Lung (tissue), 12 donors: ENCODE results near the gene HRG. TPM values are rescaled to one million over a fixed set of nuclear protein-coding genes. Genes with fewer than 3 reads are reported as not detected.

Experiments used
- ATAC-seq: fragments of 200-7000 bp; cut with Tn5 transposase; one replicate; pipeline ENCODE4 v1.9.1; 2020; ENCODE audit warnings: moderate number of reproducible peaks; ENCODE audit not compliant: insufficient read depth, low FRiP score
- DNase-seq, 3 donors: peaks; one replicate each; pipeline ENCODE4 v3.0.0-alpha.2; 2013 to 2017
- H3K27ac ChIP-seq, 2 donors: one replicate each; pipeline ENCODE4 v1.5.1; 2013; ENCODE audit warnings: mild to moderate bottlenecking in 2 of 2, moderate library complexity in 2 of 2, control low read depth in 1 of 2, inconsistent platforms in 1 of 2, low read depth in 1 of 2, low read length in 1 of 2
- H3K27me3 ChIP-seq, 3 donors: one replicate each; pipeline ENCODE4 v1.5.1; 2013; ENCODE audit warnings: low read length in 2 of 3; ENCODE audit not compliant: control insufficient read depth in 3 of 3, insufficient read depth in 3 of 3
- H3K36me3 ChIP-seq, 4 donors: one replicate each; pipeline ENCODE4 v1.5.1; 2013; ENCODE audit warnings: low read length in 4 of 4, mild to moderate bottlenecking in 1 of 4, moderate library complexity in 1 of 4; ENCODE audit not compliant: control insufficient read depth in 4 of 4, insufficient read depth in 4 of 4
- H3K4me1 ChIP-seq, 5 donors: one replicate each; pipeline ENCODE4 v1.5.1; 2013; ENCODE audit warnings: low read length in 5 of 5, mild to moderate bottlenecking in 2 of 5, moderate library complexity in 1 of 5; ENCODE audit not compliant: control insufficient read depth in 5 of 5, insufficient read depth in 5 of 5
- H3K4me3 ChIP-seq: one replicate; pipeline ENCODE4 v1.5.1; 2013; ENCODE audit warnings: mild to moderate bottlenecking, control low read depth, moderate library complexity
- H3K9ac ChIP-seq, 2 donors: one replicate each; pipeline ENCODE4 v1.5.1; 2013; ENCODE audit warnings: low read length in 2 of 2, control low read depth in 1 of 2; ENCODE audit not compliant: insufficient read depth in 1 of 2
- H3K9me3 ChIP-seq, 4 donors: one replicate each; pipeline ENCODE4 v1.5.1; 2013; ENCODE audit warnings: low read length in 3 of 4, mild to moderate bottlenecking in 1 of 4, moderate library complexity in 1 of 4; ENCODE audit not compliant: control insufficient read depth in 4 of 4, insufficient read depth in 3 of 4
- WGBS, 2 donors: extraction: QIAGEN DNeasy Blood & Tissue Kit; methylation state at CpG; one replicate each; pipeline ENCODE4 v1.1.7; 2013; 5-methylcytosine and 5-hydroxymethylcytosine counted together
- polyA plus RNA-seq, 2 donors: library from polyadenylated mRNA; stranded (reverse); fragments of 200-250 nt; gene quantifications; one replicate each; pipeline ENCODE4 v1.2.1, GENCODE V29; 2013
- total RNA-seq, 2 donors: library from RNA; depleted of rRNA in 1 of 2; stranded (reverse); fragments of >200 nt in 1 of 2; gene quantifications; one replicate each; pipeline ENCODE4 v1.2.1, GENCODE V29; 2014 to 2021
- TF ChIP-seq, protein P1 (sequence below): IDR thresholded peaks from 2 replicates; pipeline ENCODE4 v1.5.1; 2012; ENCODE audit warnings: mild to moderate bottlenecking; ENCODE audit errors: control extremely low read depth, extremely low read depth
- donor health status: control.
- donor health status: control.
- donor health status: Bipolar disorder and iron deficiency.
- donor health status: healthy.
- donor health status: DM: yes; HTN: yes; CAD: no.

Gene HRG
- total and polyA plus RNA-seq, 4 donors = 0.15 TPM; not detected in 3

- DNase-seq (no peak), ATAC-seq (no peak)
- H3K36me3 ChIP-seq = no peaks in the 10 kb centered on the region
- no peak overlapping the region for H3K27ac ChIP-seq
- H3K27me3 ChIP-seq = peaks cover 0 to 14% (median 0%) of the 10 kb centered on the region in 3 donors
- peaks cover 0 to 1% (median 0%) of the 10 kb centered on the region in 4 donors for H3K9me3 ChIP-seq
- no peaks in the 10 kb centered on the region for H3K4me1 ChIP-seq
- 80 to 83% methylated on average over 1 of the region's 1 CpG for WGBS, 2 donors
- TF ChIP-seq, protein P1, sequence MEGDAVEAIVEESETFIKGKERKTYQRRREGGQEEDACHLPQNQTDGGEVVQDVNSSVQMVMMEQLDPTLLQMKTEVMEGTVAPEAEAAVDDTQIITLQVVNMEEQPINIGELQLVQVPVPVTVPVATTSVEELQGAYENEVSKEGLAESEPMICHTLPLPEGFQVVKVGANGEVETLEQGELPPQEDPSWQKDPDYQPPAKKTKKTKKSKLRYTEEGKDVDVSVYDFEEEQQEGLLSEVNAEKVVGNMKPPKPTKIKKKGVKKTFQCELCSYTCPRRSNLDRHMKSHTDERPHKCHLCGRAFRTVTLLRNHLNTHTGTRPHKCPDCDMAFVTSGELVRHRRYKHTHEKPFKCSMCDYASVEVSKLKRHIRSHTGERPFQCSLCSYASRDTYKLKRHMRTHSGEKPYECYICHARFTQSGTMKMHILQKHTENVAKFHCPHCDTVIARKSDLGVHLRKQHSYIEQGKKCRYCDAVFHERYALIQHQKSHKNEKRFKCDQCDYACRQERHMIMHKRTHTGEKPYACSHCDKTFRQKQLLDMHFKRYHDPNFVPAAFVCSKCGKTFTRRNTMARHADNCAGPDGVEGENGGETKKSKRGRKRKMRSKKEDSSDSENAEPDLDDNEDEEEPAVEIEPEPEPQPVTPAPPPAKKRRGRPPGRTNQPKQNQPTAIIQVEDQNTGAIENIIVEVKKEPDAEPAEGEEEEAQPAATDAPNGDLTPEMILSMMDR = no peak
- no peak overlapping the region for H3K9ac ChIP-seq
- no peak overlapping the region for H3K4me3 ChIP-seq
These were observed 19.0 kb upstream of the HRG start for GRCh38 chr3:186646841-186647240.

DNA sequence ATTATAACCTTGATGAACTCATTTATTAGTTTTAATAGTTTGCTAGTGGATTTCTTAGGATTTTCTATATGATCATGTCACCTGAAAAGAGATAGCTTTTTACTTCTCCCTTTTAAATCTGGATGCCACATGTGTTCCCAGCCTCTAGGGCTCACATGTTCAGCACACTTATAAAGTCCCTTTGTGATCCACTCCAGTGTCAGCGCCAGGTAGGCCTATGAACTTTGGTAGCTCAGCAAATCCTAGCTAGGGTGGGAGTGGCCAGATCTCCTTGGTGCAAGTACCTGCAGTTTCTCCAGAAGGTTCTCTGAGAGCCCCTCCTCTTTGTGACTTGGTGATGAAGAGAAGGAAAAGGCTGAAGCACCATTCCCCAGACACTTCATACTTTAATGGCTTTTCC lies 17.0 kb upstream of the HRG start:
- WGBS, 2 donors = 86 to 91% methylated on average over 1 of the region's 1 CpG
- Histone ChIP-seq H3K36me3 (no peaks in the 10 kb centered on the region), H3K27me3 (peaks cover 0 to 2% (median 0%) of the 10 kb centered on the region in 3 donors), H3K9ac (no peak overlapping the region), H3K4me1 (no peaks in the 10 kb centered on the region), H3K4me3 (no peak overlapping the region), H3K9me3 (no peaks in the 10 kb centered on the region), H3K27ac (no peak overlapping the region)
- ATAC-seq (no peak), DNase-seq (no peak)
- TF ChIP-seq, protein P1 = no peak

DNA sequence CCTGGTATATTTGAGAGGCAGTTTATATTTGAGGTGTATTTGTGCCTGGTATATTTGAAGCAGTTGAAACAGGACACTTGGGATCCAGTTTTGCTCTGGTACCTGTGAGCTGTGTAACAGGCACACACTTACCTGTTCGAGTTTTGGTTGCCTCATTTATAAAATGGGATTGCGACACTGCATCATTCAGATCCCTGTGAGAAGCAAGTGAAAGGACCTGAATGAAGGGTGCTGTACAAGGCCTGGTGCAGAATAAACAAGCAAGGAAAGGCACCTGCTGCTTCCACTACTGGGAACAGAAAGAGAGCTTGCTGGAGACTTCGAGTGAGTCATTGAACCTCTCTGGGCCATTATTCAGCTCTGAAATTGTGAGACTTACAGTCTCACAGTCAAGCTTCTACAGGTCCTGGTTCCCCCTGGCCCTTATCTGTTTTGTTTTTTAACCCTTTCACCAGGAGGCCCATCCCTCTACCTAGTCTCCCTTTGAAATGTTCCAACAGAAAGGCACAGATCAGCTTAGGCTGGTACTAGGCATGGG lies 14.1 kb upstream of the HRG start:
- Histone ChIP-seq H3K36me3 (no peaks in the 10 kb centered on the region), H3K4me1 (no peaks in the 10 kb centered on the region), H3K9me3 (no peaks in the 10 kb centered on the region), H3K4me3 (no peak overlapping the region), H3K9ac (no peak overlapping the region), H3K27me3 (no peaks in the 10 kb centered on the region), H3K27ac (no peak overlapping the region)
- ATAC-seq (peak; percentile 17), DNase-seq (no peak)
- TF ChIP-seq, protein P1 = no peak
- 64 to 81% methylated on average over 3 of the region's 3 CpGs for WGBS, 2 donors
